GM18517 (cell line): ENCODE measurements around the gene ZNF664.

Experiments used
- ATAC-seq: cut with Tn5 transposase; IDR thresholded peaks from one replicate; pipeline ENCODE4 v1.9.1; 2021; ENCODE audit warnings: mild to moderate bottlenecking, moderate library complexity; ENCODE audit not compliant: unreplicated experiment

The ZNF664 gene

DNA sequence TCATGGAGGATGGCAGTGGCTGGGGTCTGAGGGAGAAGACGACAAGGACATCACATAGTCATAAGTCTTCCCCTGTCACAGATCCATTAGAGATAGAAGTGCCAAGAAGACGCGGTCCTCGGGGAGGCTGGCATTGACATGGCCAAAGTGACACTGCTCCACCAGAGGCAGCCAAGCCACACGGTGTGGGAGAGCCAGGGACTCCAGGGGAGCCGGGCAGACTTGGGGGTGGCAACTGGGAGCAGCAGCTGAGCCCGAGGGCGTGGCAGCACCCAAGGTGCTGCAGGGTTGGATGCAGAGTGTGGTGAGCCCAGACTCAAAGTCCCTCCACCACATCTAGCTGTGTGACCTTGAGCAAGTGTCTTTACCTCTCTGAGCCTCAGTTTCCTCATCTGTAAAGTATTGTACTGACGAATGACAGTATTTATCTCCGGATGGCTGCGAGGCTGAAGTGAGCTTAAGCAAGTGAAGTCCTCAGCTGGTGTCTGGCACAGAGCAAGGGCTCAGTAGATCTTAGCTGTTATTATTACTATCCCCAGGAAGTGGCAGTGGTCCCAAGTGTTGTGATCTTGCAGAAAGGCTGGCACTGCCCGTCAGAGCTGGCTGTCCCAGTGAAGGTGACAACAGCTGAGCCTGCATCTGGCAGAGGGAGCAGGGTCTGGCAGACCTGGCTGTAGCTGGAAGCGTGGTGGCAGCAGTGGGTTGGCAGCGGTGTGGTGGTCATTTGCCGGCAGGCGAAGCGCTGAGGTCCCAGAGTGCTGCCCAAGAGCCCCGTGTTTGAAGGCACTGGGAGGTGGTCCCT is 54.9 kb downstream of the ZNF664 start:
- ATAC-seq: no peak

DNA sequence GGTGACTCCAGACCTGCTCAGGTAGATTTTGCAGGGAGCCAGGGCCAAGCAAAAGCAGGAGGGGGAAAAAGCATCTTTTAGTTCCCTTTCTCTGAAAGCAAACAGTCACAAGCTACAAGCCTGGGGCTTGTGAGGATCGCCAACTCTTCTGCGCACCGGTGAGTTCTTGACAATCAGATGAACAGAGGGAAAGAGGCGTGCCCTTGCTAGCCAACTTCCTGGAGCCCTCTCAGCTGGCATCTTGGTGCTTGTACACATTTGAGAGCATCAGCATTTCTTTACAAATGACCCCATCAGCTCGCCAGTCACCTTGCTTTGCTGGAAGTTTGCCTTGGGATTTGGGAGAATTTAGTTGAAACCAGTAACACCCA is 55.5 kb downstream of the ZNF664 start:
- ATAC-seq: no peak

DNA sequence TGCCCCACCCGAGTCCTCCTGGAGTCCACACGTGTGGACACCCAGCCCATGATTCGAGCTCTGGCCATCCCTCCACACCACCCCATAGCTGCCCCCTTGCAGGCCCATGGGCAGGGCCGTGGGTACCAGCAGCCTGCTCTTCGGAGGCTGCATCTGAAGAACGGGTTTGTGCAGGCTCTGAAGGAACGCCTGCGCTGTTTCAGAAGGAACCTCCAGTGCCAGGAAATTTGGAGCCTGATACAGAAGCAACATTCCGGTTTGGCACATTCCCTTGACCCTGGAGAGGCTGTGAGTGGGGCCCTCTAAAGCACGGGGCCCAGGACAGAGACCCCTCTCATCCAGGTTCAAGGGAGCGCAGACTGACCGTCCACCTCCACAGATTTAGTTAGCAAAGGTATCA is 57.0 kb downstream of the ZNF664 start:
- ATAC-seq: no peak

DNA sequence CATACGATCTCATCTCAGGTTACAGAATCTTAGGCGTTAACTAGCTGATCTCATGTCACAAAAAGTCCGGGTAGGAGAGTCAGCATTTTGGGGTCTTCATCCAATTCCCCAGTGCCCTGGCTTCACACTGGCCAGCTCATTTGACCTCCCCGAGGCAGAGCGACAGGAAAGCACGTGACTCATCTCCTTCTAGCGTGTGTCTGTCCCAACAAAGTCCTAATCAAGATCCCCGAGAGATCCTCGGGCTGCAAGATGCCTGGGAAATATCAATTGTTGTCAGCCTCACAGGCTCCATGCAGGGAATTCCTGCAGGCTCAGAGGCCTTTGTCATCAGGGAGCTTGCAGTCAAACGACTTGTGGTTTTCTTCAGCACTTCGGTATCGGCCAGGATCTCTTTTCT is 57.5 kb downstream of the ZNF664 start:
- ATAC-seq: no peak

DNA sequence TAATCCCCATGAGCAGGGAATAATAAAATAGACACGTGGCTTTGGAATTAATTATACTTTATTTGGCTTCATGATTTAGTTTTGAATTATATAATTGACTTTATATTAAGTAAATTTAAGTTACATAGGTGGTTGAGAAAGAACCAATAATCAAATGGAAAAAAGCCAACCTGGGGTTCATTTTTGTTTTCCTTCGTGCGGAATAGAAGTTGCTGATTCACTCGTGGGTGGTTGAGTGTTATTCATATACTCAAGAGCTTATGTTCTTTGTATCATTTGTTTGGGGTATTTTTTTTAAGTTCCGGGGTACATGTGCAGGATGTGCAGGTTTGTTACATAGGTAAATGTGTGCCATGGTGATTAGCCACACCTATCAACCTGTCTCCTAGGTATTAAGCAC is 58.0 kb downstream of the ZNF664 start:
- no peak for ATAC-seq

DNA sequence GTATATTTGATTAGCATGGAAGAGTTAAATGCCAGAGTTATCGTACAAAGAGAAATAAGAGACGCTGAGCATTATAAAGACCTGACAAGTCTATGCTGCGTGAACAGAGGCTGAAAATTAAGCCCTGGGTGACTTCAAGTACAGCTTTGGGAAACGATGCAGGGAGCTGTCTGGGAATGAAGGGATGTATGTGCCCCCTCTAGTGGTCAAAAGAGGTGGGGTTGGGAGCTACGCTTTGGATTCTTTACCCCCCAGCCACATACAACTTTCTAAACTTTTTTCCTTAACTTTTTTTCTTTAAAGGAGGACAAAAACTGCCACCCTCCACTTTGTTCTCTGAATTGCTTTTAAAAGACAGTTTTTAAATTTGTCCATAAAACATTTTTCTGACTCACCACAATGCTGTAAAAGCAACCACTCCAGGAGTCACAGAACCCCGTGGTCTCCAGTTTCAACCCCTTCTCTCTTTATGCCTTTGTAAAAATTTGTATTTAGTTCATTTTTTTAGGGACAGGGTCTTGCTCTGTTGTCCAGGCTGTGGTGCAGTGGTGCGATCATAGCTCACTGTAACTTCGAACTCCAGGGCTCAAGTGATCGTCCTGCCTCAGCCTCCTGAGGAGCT is 59.4 kb downstream of the ZNF664 start:
- ATAC-seq: no peak

DNA sequence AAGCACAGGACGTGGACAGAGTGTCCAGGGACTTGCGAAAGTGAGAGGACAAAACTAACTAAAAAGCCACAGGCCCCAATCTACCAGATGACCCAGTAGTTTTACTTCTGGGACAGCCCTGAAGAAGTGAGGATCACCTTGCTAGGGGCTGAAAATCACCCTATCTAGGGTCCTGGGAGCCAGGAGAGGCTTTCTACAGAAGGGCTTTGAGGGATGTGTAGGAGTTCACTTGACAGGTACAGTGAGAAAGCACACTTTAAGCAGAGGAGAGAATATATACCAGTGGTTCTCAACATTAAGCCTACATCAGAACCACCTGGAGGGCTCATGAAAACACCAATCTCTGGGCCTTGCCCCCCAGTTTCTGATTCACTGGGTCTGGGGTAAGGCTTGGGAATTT is 60.8 kb downstream of the ZNF664 start:
- ATAC-seq: no peak

DNA sequence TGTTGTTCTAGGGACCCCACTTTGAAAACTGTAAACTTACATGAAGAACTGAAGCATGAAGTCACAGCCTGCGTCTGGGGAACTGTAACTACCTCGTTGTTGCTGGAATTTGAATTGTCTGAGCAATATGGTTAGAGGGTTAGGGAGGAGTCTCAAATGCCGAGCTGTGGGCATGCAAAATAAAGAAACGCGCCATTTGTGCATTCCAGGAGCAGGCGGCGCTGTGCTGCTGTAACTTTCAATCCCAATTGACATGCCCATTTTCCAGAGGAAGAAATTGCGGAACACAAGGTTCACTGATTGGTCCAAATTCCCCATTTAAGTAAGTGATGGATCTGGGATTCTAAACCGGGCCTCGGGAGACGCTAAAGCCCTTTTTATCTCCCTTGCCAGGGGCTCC is 61.3 kb downstream of the ZNF664 start:
- no peak for ATAC-seq

DNA sequence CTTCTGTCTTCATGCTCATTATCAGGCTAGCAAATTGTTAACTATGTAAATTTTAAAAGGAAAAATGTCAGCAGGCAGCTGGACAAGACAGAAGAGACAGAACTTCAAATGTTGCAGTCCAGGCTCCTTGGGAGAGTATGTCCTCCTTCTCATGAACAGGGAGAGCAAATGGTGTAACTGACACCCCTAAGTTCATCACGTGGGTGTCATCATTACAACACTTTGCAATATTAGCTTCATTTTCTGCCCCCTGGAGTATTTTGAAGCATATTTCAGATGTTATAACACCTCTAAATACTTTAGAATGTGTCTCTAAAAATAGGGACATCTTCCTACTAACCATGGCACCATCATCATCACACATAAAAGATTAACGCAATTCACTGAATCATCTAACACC is 62.1 kb downstream of the ZNF664 start:
- no peak for ATAC-seq

DNA sequence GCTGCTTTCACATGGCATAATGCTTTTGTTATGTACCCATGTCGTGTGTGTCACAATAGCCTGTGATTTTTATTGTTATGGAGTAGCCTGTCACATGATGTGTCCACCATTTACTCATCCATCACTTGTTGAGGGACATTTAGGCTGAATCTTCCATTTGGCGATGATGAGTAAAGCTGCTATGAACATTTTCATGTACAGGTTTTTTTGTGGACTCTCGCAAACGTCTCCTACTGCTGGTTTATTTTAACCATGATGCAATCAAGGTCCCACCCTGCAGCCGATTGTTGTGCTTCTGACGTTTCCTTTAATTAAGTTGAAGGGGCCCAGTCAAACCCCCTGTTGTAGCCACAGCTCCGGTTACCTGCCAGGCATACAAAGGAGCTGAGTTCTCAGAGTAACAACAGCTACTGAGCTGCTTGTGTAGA is 63.2 kb downstream of the ZNF664 start:
- no peak for ATAC-seq

DNA sequence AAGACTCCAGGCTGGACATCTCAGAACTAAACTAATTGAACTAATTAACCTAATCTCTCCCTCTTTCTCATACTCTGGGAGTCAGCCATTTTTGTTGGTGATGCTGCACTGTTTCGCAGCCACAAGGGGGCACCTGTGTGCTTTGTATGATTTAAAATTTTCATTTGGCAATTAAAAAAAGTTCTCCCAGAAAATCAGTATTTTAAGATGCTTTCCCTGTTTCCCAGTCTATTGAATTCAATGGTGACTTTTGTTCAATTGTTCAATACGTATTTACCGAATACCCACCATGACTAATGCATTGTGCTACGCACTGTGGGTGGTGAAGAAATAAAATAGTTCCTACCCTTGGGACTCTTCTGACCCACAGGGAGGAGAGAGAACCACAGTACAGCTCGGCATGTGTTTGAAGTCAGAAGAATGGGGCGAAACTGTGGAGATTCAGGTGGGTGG is 63.7 kb downstream of the ZNF664 start:
- ATAC-seq: no peak

DNA sequence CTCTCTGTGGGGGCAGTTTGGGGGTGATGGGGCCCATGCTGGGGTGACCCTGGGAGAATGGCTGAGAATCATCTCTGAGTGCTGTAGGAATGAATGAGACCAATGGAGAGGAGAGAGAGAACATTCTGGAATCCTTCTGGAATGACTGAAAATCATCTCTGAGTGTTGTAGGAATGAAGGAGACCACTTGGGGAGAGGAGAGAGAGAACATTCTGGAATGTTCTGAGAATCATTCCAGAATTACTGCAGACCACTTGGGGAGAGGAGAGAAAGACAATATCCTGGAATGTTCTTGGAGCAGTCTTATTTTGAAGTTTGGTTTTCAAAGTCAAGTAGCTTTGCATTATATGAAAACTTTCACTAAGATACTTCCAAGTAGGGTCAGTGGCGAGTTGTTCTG is 64.3 kb downstream of the ZNF664 start:
- no peak for ATAC-seq

DNA sequence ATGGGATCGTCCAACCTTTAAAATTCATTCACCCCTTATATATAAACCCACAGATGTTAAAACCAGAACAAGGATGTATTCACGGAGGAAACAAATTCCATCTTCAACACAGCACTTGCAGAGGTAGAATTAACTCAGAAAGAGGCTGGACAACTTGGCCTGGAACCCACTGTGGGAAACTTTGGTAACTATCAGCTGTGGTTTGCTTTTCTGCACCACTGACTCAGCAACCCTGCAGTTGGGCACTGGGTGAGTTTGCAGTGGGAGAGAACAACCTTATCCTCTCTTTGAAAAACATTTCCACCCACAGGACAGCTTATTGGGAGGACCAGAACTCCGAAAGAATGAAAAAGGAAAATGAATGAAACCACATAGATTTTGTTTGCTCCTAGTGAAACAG is 66.3 kb downstream of the ZNF664 start:
- no peak for ATAC-seq

DNA sequence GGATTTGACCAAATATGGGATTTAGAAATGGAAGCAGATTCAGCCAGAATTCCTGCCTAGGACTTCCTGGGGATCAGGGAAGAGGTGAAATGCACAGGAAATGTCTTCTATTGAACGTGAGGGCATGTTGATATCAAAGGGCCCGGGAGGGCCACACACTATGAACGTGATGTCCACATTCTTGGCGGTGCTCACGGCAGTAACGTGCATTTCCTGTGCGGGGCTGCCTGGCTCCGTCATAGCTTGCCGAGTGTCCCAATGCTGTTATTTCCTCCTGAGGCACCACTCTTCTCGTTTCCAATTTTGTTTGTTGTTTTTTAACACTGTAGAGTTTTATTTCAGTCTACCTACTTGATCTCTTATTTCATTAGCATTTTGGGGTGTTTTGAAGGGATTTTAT is 67.3 kb downstream of the ZNF664 start:
- no peak for ATAC-seq

DNA sequence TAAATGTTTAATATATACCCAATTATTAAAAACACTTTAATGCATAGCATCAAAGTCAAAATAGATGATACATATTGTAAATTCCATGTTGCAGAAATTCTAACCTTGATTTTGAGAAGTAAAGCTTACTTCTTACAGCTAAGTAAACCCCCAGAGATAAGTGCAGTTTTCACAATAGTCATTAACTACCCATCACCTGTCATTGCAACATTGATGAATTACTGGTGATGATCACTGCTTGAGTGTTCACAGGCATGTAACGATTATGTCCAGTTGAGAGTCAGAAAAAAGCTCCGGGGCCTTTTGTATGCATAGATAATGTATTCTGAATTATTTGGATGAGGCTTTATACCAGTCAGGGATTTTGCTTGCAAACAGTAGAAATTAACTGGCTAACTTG is 67.7 kb downstream of the ZNF664 start:
- ATAC-seq: no peak

DNA sequence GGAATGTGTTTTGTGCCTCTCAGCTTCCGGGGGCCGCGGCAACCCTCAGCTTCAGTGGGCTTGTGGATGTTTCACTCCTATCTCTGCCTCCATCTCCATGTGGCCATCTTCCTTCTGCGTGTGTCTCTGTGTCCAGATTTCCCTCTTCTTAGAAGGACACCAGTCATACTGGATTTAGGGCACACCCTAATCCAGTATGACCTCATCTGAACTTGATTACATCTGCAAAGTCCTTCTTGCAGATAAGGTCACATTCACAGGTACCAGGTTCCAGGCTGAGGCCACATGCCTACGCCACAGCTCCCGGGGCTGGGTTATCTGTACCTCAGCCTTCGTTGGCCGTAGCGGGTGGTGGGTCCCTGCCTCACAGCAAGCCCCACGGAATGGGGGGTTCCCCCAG is 68.9 kb downstream of the ZNF664 start:
- no peak for ATAC-seq

DNA sequence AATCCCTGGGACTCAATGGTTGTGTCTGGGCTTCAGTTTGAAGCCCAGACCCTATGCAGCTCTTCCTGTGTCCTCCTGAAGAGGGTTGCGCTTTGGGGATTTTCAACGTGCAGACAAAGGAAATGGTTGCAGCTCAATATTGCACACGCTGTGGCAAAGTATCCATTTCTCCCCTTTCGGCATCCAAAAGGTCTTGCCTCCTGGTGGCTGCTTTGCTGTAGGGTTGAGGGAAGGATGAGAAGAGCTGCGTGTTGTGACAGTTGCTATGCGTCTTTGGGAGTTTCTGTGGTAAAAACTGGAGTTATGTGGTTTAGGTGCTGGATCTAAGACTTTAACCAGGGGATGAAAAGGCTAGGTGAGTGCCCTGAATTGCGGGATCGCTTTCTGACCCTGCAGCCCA is 71.0 kb downstream of the ZNF664 start:
- ATAC-seq: no peak

DNA sequence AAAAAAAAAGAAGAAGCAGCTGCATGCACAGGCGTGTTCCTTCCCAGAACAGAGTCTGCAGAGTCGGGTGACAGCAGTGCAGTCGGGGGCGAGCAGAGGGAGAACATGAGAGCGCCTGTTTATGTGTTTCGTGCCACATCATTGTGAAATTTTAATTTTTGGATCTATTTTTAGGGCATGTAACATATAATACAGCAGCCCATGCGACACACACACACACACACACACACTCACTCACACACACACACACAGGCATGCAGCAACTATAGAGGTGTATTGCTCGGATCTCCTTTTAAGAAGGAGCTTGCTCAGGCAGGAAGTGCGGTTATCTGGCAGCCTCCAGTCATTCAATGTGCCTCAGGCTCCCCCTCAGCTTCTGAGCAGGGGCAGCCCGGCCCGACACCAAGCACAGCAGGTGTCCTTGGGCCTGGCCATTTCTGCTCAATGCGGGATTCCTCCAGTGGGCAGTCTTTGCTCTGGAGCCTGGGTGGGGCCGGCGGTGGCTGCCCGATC is 71.8 kb downstream of the ZNF664 start:
- no peak for ATAC-seq

DNA sequence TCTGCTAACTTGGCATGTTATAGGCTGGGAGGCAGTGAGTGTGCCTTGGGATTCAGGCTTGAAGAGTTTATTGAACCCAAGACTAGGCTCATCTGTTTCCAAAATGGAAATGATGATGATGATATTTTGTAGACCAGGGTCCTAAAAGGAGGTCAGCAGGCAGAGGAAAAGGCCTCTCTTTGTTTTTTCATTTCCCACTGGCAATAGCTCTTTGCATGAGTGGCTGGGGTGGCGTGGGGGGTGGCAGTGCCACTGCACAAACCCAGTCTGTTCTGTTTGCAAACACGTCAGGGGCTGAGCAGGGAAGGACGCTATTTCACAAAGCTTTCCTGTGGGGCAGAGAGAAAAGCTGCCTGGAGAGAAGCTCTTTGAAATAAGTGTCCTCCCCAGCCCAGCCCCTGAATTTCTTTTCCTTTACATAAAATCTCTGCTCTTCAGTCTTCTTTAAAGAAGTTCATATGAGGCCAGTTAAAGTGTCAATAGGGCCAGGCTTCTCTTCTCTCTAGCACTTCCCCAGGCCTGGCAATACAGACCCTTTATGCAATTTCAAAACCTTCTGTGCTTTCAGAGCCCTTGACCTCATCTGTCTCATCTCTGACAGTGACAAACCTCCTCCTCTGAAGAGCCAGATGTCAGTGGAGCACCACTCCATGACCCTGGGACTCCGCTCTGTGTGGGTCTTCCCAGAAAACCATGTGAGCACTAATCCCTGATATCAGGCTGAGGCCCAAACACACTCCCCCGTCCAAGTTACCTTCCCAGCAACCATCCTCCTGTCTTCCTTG is 72.8 kb downstream of the ZNF664 start:
- no peak for ATAC-seq

DNA sequence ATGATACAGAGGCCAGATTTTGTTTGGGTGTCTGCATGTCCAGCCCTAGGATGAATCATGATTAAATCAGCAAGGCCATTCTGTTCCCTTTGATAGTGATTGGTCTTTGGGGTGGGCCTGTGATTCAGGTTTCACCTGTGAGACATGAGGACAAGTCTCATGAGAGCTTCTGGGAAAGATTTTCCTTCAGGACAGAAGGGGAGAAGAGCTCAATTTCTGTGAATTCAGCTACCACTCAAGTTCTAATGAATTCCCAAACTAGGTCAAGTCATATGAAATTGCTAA is 73.4 kb downstream of the ZNF664 start:
- ATAC-seq: no peak

DNA sequence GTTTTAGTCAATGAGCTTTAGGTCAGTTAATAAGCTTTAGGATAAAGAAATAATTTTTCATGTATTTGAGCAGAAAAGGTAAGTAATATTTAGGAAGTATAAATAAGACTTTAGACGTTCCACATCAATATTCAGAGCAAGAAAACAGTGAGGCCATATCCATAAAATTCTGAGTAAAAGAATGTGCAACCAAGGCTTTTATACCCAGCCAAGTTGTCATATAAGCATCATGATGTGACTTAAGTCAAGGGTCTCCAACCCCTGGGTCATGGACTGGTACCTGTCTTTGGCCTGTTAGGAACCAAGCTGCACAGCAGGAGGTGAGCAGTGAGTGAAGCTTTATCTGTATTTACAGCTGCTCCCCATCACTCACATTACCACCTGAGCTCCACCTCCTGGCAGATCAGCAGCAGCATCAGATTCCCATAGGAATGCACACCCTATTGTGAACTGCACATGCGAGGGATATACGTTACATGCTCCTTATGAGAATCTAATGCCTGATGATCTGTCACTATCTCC is 74.1 kb downstream of the ZNF664 start:
- ATAC-seq: no peak
